HUES48 (cell line): ENCODE data around the gene HK2.
"Not testable (repeated sequence)": the region's sequence is repeated elsewhere in the genome, so short reads cannot be mapped to it uniquely, and the experiment has no call there.

ENCODE experiments used
- H3K27ac ChIP-seq: one replicate; pipeline ENCODE4 v1.7.0; 2013; ENCODE audit warnings: low read depth, low read length, inconsistent platforms
- H3K27me3 ChIP-seq: 2 replicates; pipeline ENCODE4 v1.6.1; 2013; ENCODE audit warnings: mild to moderate bottlenecking, low read length; ENCODE audit not compliant: control insufficient read depth, insufficient read depth
- H3K36me3 ChIP-seq: 2 replicates; pipeline ENCODE4 v1.6.1; 2013; ENCODE audit warnings: low read length; ENCODE audit not compliant: control insufficient read depth, insufficient read depth
- H3K4me1 ChIP-seq: 2 replicates; pipeline ENCODE4 v1.6.1; 2013; ENCODE audit warnings: mild to moderate bottlenecking, low read length; ENCODE audit not compliant: control insufficient read depth, insufficient read depth
- H3K4me3 ChIP-seq: 2 replicates; pipeline ENCODE4 v1.5.1; 2013; ENCODE audit warnings: mild to moderate bottlenecking, low read depth, low read length
- H3K9ac ChIP-seq: 2 replicates; pipeline ENCODE4 v1.6.1; 2013; ENCODE audit warnings: mild to moderate bottlenecking, low read depth, low read length, moderate library complexity
- H3K9me3 ChIP-seq: 2 replicates; pipeline ENCODE4 v1.6.1; 2013; ENCODE audit warnings: low read length; ENCODE audit not compliant: control insufficient read depth, insufficient read depth

Gene HK2

GRCh38 chr2:74849228-74849892, 15.4 kb downstream of the HK2 start:
- Histone ChIP-seq H3K36me3 (peaks cover 4% of the 10 kb centered on the region), H3K4me3 (peak overlapping the region; percentile 6; the same call in 1 of the 2 replicates), H3K9ac (0 out of 2 replicates have a peak overlapping the region, but pooled peaks have one; percentile 7), H3K9me3 (no peaks in the 10 kb centered on the region), H3K27ac (peak overlapping the region; percentile 83), H3K4me1 (peaks cover 51% of the 10 kb centered on the region), H3K27me3 (no peaks in the 10 kb centered on the region)

GRCh38 chr2:74850496-74851190, 16.7 kb downstream of the HK2 start:
- Histone ChIP-seq H3K4me1 (peaks cover 44% of the 10 kb centered on the region), H3K9ac (no peak overlapping the region), H3K36me3 (peaks cover 17% of the 10 kb centered on the region), H3K9me3 (no peaks in the 10 kb centered on the region), H3K4me3 (no peak overlapping the region), H3K27me3 (no peaks in the 10 kb centered on the region), H3K27ac (no peak overlapping the region)

GRCh38 chr2:74851191-74851566, 17.3 kb downstream of the HK2 start:
- Histone ChIP-seq H3K4me1 (peaks cover 38% of the 10 kb centered on the region), H3K9me3 (no peaks in the 10 kb centered on the region), H3K27ac (no peak overlapping the region), H3K36me3 (peaks cover 22% of the 10 kb centered on the region), H3K4me3 (no peak overlapping the region), H3K27me3 (no peaks in the 10 kb centered on the region), H3K9ac (no peak overlapping the region)

GRCh38 chr2:74853360-74853759, 19.4 kb downstream of the HK2 start:
- H3K4me3 ChIP-seq, H3K9me3 ChIP-seq, H3K27me3 ChIP-seq, H3K27ac ChIP-seq, H3K9ac ChIP-seq: not testable (repeated sequence)
- H3K4me1 ChIP-seq: peaks cover 27% of the 10 kb centered on the region
- H3K36me3 ChIP-seq: peaks cover 38% of the 10 kb centered on the region

GRCh38 chr2:74854401-74854800, 20.5 kb downstream of the HK2 start:
- Histone ChIP-seq H3K9ac (no peak overlapping the region), H3K36me3 (peaks cover 44% of the 10 kb centered on the region), H3K27ac (no peak overlapping the region), H3K4me1 (peaks cover 17% of the 10 kb centered on the region), H3K9me3 (no peaks in the 10 kb centered on the region), H3K27me3 (no peaks in the 10 kb centered on the region), H3K4me3 (no peak overlapping the region)

GRCh38 chr2:74855114-74855707, 21.3 kb downstream of the HK2 start:
- not testable (repeated sequence) for H3K27ac ChIP-seq, H3K9ac ChIP-seq, H3K4me3 ChIP-seq, H3K9me3 ChIP-seq, H3K27me3 ChIP-seq, H3K4me1 ChIP-seq
- peaks cover 49% of the 10 kb centered on the region for H3K36me3 ChIP-seq

GRCh38 chr2:74856004-74856578, 22.2 kb downstream of the HK2 start:
- Histone ChIP-seq H3K9me3 (no peaks in the 10 kb centered on the region), H3K9ac (no peak overlapping the region), H3K27ac (no peak overlapping the region), H3K27me3 (no peaks in the 10 kb centered on the region), H3K36me3 (peaks cover 49% of the 10 kb centered on the region), H3K4me1 (0 out of 2 replicates have a peak, but pooled peaks cover 2% of the 10 kb centered on the region), H3K4me3 (no peak overlapping the region)

- Histone ChIP-seq H3K9me3 (no peaks in the 10 kb centered on the region), H3K9ac (no peak overlapping the region), H3K4me3 (no peak overlapping the region), H3K4me1 (no peaks in the 10 kb centered on the region), H3K36me3 (peaks cover 49% of the 10 kb centered on the region), H3K27me3 (no peaks in the 10 kb centered on the region), H3K27ac (no peak overlapping the region)
These were observed 22.7 kb downstream of the HK2 start for GRCh38 chr2:74856599-74856998.

GRCh38 chr2:74857215-74857614, 23.3 kb downstream of the HK2 start:
- Histone ChIP-seq H3K9me3 (no peaks in the 10 kb centered on the region), H3K27me3 (no peaks in the 10 kb centered on the region), H3K4me3 (no peak overlapping the region), H3K9ac (no peak overlapping the region), H3K27ac (no peak overlapping the region), H3K36me3 (peaks cover 52% of the 10 kb centered on the region), H3K4me1 (no peaks in the 10 kb centered on the region)

GRCh38 chr2:74857725-74858124, 23.8 kb downstream of the HK2 start:
- H3K36me3 ChIP-seq: peaks cover 56% of the 10 kb centered on the region
- H3K27me3 ChIP-seq: no peaks in the 10 kb centered on the region
- no peaks in the 10 kb centered on the region for H3K9me3 ChIP-seq
- no peak overlapping the region for H3K4me3 ChIP-seq
- H3K4me1 ChIP-seq: no peaks in the 10 kb centered on the region
- no peak overlapping the region for H3K27ac ChIP-seq
- no peak overlapping the region for H3K9ac ChIP-seq

GRCh38 chr2:74858281-74858680, 24.4 kb downstream of the HK2 start:
- H3K9ac ChIP-seq: no peak overlapping the region

More at GRCh38 chr2:74858281-74858680, 24.4 kb downstream of the HK2 start:
- peaks cover 4% of the 10 kb centered on the region; the same call in 1 of the 2 replicates for H3K4me1 ChIP-seq
- no peaks in the 10 kb centered on the region for H3K9me3 ChIP-seq
- no peak overlapping the region for H3K4me3 ChIP-seq
- no peak overlapping the region for H3K27ac ChIP-seq
- peaks cover 56% of the 10 kb centered on the region for H3K36me3 ChIP-seq
- H3K27me3 ChIP-seq: no peaks in the 10 kb centered on the region
